Stimulated activated CD8-positive, alpha-beta memory T cell treated with anti-CD3 and anti-CD28 coated beads, Interleukin-7, amount 100 ng/mL, for 1 hour (primary cell): ENCODE measurements around the gene LDB2.

ENCODE experiments used
- DNase-seq, 2 donors: peaks; one replicate each; pipeline ENCODE4 v3.0.0-alpha.2; 2020; ENCODE audit warnings: low read depth in 2 of 2

LDB2 gene

GRCh38 chr4:16757080-16757521 lies 141.3 kb downstream of the LDB2 start:
- DNase-seq, result no peak

DNA sequence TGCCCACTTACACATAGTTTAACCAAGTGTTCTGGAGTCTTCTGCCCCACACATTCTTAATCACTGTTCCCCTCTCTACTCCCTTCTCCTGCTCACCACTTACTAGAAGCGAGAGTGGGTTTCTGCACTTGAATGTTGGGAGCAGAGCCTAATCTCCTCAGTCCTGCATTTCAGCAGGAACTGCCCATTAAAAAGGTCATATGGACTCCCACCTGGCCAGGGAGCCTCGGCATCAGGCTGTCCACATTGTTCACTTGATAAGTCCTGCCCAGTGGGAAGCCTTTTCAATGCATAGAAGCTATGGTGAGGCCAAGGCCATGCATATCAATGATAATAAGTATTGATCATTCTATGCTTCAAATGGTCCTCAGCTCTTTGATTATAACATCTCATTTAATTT lies 144.3 kb downstream of the LDB2 start:
- no peak for DNase-seq

DNA sequence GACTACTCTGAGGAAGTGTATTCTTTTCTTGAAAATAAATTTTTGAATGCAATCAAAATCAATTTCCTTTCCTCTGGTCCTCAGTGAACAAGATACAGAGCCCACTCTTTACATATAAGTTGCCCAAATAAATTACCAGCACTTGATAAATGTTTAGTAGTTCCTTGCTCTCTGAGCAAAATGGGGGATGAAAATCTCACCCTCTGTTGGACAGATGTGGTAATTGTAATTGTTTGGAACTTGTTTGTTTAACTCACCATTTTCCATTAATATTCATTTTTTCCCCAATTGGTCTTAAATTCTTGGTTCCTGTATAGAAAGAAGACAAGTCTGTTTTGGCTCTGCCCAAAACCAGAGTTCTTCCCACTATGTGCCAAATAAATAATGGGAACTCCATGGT lies 146.3 kb downstream of the LDB2 start:
- no peak for DNase-seq

DNA sequence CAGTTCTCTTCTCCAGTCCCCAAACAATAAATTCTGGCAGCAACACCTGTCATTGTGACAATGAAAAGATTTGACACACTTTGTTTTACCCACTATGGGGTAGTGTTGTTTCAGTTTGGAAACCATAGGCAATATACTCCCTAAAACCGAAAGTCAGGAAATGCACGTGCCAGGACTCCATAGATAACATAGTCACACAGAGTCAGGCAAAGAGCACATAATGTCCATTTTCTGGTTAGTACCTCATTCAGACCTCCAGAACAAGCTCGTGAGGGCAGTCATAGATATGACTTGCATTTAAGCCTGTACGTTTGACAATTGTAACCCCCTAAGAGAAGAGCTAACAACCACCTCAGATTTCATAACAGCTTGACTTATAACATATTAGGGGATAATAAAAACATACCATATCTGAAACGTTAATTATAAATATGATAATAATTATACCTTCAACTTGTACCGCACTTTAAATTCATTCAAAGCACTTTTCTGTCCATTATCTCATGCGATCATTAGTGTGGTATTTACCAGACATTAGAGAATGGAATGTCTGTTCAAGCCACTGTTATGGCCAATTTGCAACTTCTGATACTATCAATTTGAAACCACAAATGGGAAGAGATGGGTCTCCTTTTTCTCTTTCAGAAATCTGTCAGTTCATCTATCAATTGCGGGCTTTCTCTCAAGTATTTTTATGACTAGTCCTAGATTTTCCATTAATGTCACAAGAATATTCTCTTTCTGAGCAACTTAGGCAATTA lies 147.4 kb downstream of the LDB2 start:
- no peak for DNase-seq

- DNase-seq, result no peak
Observed at GRCh38 chr4:16750216-16750615, 148.2 kb downstream of the LDB2 start.

GRCh38 chr4:16745887-16746286 lies 152.6 kb downstream of the LDB2 start:
- no peak for DNase-seq

GRCh38 chr4:16745009-16745635 lies 153.3 kb downstream of the LDB2 start:
- no peak for DNase-seq

DNA sequence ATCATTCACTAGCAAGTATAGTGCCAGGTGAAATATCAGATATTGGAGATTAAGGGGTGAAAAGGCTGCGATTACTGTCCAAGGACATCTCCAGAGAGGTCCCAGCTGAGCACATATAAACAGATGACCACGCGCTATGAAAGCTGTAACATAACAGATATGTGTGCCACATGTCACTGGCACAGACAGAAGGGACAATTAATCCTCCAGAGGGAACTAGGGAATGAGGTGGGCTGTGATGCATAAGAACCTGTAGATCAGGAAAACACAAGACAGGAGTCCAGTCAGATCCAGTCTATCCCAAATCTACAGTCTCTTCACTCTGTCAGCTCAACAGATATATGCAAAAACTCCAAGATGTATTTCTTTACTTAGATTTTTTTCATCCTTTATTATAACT lies 157.2 kb downstream of the LDB2 start:
- no peak for DNase-seq

DNA sequence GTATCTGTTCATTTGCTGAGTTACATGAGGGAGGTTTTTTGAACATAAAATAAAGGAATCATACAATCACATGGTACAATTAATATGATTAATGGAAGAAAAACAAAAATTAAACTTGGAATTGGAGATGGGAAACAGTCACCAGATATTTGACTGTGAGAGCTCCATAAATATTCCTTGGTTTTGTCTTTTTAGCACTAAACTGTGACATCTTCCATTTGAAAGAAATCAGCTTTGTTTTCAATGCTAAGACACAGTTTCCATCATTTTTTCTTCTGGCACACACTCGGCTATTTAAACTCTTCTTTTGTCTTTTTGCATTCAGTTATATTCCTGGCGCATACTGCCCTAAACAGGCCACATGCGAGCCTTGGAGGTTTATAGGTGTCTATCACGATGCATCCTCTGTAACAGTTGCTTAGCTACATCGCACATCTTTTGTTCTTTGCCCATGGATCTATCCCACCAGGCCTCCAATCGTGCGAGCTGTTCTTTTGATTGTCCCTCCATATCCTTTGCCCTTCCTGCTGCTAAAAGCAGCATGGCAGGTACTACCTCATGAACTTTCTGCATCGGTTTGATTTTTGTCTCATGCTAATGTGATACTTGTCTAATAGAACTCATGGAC lies 158.3 kb downstream of the LDB2 start:
- DNase-seq, result no peak

GRCh38 chr4:16738558-16738957 lies 159.9 kb downstream of the LDB2 start:
- DNase-seq, result no peak

GRCh38 chr4:16733509-16733908 lies 164.9 kb downstream of the LDB2 start:
- no peak for DNase-seq

DNA sequence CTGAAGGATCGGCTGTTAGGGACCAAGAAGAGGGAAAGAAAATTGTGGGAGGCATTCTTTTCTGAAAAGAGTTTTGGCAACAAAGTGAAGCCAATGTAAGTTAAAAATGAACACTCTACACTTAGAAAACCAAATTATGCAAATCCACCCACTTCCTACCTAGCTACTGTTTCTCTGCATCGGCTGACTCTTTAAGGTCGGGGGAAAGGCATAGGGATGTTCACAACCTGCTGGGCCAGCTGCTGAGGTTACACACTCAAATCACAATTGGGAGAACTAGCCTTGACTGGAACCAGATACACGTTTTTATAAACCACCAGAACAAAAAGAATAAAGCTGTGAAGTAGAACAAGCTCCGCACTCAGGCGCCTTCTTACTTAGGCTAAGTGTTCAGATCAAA lies 165.7 kb downstream of the LDB2 start:
- DNase-seq, result no peak

DNA sequence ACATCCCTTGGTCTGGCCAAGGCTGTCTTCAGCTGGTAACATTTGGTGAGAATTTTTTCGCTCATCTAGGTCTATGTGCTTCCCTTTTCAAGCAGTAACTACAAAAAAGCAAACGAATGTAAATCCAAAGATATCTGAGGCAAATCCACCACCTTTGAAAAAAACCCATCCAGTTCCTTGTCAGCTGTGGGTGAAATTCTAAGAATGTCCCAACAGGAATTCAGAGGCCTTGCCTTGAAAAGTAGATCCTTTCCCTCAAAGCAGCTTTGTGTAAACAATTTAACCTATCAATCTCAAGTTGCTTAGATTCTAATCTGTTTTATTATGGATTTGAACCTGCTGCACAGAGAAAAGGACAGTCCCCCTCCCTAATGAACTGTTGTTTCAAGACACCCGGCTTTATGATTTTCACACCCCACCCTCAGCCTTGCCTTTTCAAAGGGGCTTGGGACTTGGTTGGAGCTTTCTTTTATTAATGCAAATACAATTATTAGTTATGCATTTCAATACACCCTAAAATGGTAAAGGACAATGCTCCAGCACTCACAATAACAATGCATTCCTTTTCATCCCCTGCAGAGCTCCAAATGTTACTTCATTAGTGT lies 166.6 kb downstream of the LDB2 start:
- no peak for DNase-seq

DNA sequence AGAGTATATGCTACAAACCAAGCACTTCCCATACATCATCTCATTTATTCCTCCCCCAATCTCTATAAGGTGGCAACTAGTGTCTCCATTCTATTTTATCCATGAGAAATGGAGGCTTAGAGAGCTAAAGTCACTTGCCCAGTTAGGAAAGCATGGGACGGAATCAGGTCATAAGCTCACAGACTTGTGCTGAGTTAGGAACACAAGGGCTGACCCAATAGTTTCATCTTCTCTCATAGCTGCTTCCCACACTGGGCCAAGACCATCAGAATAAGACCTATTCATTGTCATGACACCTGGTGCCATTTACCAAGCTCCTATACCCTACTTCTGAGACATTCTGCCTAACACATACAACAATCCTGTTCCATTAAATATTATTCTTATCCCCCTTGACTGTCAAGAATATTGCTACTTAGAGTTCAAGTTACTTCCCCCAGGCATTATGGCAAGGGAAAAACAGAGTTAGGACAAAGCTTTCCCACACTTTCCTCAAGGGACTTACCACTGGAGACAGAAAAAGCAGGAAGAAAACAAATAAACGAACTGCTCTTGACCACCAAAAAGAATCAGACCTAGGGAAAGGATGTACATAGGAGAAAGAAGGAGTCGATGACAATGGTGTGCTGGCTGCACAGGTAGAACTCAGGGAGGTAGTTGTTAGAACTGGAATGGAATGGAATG lies 167.8 kb downstream of the LDB2 start:
- no peak for DNase-seq

DNA sequence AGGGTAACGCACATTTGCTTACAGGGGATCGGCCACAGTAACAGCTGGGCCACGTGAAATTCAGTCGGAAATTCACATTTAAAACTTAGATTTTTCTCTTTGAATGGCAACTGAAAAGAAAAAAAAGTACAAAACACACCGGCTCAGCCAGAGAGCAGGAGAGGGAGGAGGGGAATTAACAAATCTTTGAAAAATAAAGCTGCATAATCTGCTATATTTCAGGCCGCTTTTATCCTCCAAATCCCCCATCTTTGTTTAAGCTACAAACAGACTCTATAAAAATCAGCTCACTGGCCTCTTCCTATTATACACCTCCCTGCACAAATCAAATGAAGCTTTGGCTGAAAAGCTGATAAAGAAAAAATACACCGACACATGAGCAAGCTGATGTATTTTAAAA lies 169.1 kb downstream of the LDB2 start:
- no peak for DNase-seq

GRCh38 chr4:16728849-16729248 lies 169.6 kb downstream of the LDB2 start:
- no peak for DNase-seq

DNA sequence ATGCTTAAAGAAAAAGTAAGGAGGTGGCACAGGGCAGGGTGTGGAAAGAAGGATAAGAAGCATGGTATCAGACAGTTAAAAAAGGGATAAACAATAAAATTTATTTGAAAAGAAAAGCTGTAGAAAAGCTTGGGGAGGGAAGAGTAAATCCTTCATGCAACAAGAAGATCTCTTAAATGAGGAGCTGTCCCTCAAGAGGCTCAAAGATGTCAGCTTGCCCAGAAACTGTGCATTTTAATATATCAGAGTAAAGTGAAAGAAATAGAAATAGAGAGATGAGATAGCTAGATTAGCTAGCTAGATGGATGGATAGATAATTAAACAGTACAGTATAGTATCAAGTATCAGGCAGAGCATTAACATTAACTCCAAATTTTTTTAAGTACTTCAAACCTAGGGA lies 170.3 kb downstream of the LDB2 start:
- no peak for DNase-seq

DNA sequence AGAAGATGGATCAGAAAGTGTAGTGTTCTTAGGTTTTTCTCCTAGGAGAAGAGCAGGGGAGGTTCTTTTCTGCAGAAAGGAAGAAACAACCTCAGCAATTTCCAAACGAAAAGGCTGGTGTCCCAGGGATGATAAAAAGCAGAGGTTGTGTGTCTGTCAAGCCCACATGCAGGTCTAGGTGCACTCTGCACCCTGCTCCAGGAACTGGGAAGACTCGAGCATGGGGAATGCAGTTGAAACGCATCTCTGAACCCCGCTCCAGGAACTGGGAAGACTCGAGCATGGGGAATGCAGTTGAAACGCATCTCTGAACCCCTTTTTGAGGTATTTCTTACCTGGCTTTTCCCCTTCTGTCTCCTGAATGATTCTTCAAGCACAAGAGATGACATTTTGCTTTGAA lies 171.2 kb downstream of the LDB2 start:
- no peak for DNase-seq

GRCh38 chr4:16726368-16727050 lies 171.9 kb downstream of the LDB2 start:
- DNase-seq, result no peak

DNA sequence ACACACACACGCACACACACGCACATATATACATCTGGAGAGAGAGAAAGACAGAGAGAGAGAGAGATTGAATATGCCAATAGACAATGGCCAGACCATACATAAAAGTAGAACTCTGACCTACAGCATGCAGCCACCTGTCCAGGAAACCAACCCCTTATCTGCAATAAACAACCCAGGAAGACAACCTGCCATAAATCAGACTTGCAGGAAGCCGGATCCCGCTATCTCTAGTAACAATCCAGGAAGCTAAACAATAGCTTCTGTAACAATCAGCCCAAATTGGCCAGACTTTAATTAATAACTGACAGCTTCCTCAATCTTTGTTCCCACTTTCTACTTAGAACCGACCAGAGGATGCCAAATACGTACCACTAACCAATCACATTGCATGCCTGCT lies 173.2 kb downstream of the LDB2 start:
- DNase-seq, result no peak

- DNase-seq, result no peak
Observed at GRCh38 chr4:16722416-16722815, 176.0 kb downstream of the LDB2 start.
